HEK293 (cell line): ENCODE results near the gene WDR6.
A peak's percentile ranks its signal among the peaks of the same experiment; 100 is the strongest.

Experiments
- CTCF ChIA-PET: fragments of 350-600 bp; formaldehyde crosslinking; extraction: SDS; loops from one replicate; lab custom pipeline; 2021; ENCODE audit warnings: antibody characterized with exemption; lab: Yijun Ruan, JAX
- POLR2A ChIA-PET: fragments of 300-600 bp; formaldehyde crosslinking; extraction: SDS; loops from one replicate; lab custom pipeline; 2020; ENCODE audit warnings: antibody characterized with exemption, inconsistent platforms; lab: Yijun Ruan, JAX
- H3K27ac ChIP-seq: fragments of 200-500 bp; sonication (Bioruptor generic); 2 replicates; pipeline ENCODE4 v1.5.1; 2014; ENCODE audit warnings: low read depth, low read length, control low read depth, inconsistent platforms; ENCODE audit errors: extremely low read depth
- H3K36me3 ChIP-seq, 2 experiments: fragments of 200-500 bp in 1 of 2; sonication (Bioruptor generic) in 1 of 2; 1 replicate in 1 of 2; 2 replicates in 1 of 2; pipeline ENCODE4 v1.5.1; 2014 to 2017; ENCODE audit warnings: inconsistent platforms in 2 of 2, low read length in 2 of 2; ENCODE audit not compliant: control insufficient read depth in 2 of 2, insufficient read depth in 1 of 2
- H3K4me1 ChIP-seq: fragments of 200-500 bp; sonication (Bioruptor generic); 2 replicates; pipeline ENCODE4 v1.5.1; 2014; ENCODE audit warnings: mild to moderate bottlenecking, low read length, inconsistent platforms; ENCODE audit not compliant: control insufficient read depth, insufficient read depth
- H3K4me3 ChIP-seq: 2 replicates; pipeline ENCODE4 v1.5.1; 2011; ENCODE audit warnings: low read depth, mild to moderate bottlenecking, control low read depth, low read length, moderate library complexity
- H3K9me3 ChIP-seq: fragments of 200-500 bp; sonication (Bioruptor generic); 2 replicates; pipeline ENCODE4 v1.5.1; 2014; ENCODE audit warnings: low read depth, low read length, inconsistent platforms; ENCODE audit not compliant: control insufficient read depth, insufficient read depth
- GLIS1 ChIP-seq: fragments of 450-650 bp; formaldehyde crosslinking; IDR thresholded peaks from 2 replicates; pipeline ENCODE4 v1.5.1; 2016; ENCODE audit warnings: missing biosample characterization, missing genetic modification characterization
- GLIS2 ChIP-seq: fragments of 450-650 bp; formaldehyde crosslinking; IDR thresholded peaks from 2 replicates; pipeline ENCODE4 v1.5.1; 2016; ENCODE audit warnings: missing biosample characterization, missing genetic modification characterization
- OVOL3 ChIP-seq: fragments of 450-650 bp; formaldehyde crosslinking; IDR thresholded peaks from 2 replicates; pipeline ENCODE4 v1.5.1; 2016; ENCODE audit warnings: missing biosample characterization, missing genetic modification characterization
- SALL2 ChIP-seq: fragments of 450-650 bp; formaldehyde crosslinking; IDR thresholded peaks from 2 replicates; pipeline ENCODE4 v1.5.0; 2017; ENCODE audit warnings: missing biosample characterization, mild to moderate bottlenecking, missing genetic modification characterization, borderline replicate concordance
- SP3 ChIP-seq: fragments of 450-650 bp; formaldehyde crosslinking; IDR thresholded peaks from 2 replicates; pipeline ENCODE4 v1.5.1; 2016; ENCODE audit warnings: missing biosample characterization, missing genetic modification characterization
- ZBTB1 ChIP-seq: fragments of 450-650 bp; formaldehyde crosslinking; IDR thresholded peaks from 2 replicates; pipeline ENCODE4 v1.5.1; 2016; ENCODE audit warnings: missing biosample characterization, missing genetic modification characterization
- ZBTB8A ChIP-seq: fragments of 450-650 bp; formaldehyde crosslinking; IDR thresholded peaks from 2 replicates; pipeline ENCODE4 v1.5.1; 2016; ENCODE audit warnings: missing biosample characterization, missing genetic modification characterization
- ZFHX2 ChIP-seq: fragments of 450-650 bp; formaldehyde crosslinking; conservative IDR thresholded peaks from 2 replicates; pipeline ENCODE4 v1.5.1; 2016; ENCODE audit warnings: missing biosample characterization, missing genetic modification characterization
- ZIC2 ChIP-seq: fragments of 450-650 bp; formaldehyde crosslinking; IDR thresholded peaks from 2 replicates; pipeline ENCODE4 v1.5.1; 2016; ENCODE audit warnings: missing biosample characterization, missing genetic modification characterization
- ZNF10 ChIP-seq: fragments of 450-650 bp; formaldehyde crosslinking; IDR thresholded peaks from 2 replicates; pipeline ENCODE4 v1.5.1; 2017; ENCODE audit warnings: missing biosample characterization, missing genetic modification characterization
- ZNF121 ChIP-seq: fragments of 450-650 bp; formaldehyde crosslinking; IDR thresholded peaks from 2 replicates; pipeline ENCODE4 v1.5.1; 2016; ENCODE audit warnings: missing biosample characterization, missing genetic modification characterization
- ZNF157 ChIP-seq: fragments of 450-650 bp; formaldehyde crosslinking; IDR thresholded peaks from 2 replicates; pipeline ENCODE4 v1.5.1; 2016; ENCODE audit warnings: missing biosample characterization, missing genetic modification characterization
- ZNF16 ChIP-seq: fragments of 450-650 bp; formaldehyde crosslinking; IDR thresholded peaks from 2 replicates; pipeline ENCODE4 v1.5.1; 2016; ENCODE audit warnings: low read depth, missing biosample characterization, missing genetic modification characterization
- ZNF18 ChIP-seq: fragments of 450-650 bp; formaldehyde crosslinking; IDR thresholded peaks from 2 replicates; pipeline ENCODE4 v1.5.1; 2016; ENCODE audit warnings: missing biosample characterization, missing genetic modification characterization
- ZNF202 ChIP-seq: fragments of 450-650 bp; formaldehyde crosslinking; IDR thresholded peaks from 2 replicates; pipeline ENCODE4 v1.5.1; 2016; ENCODE audit warnings: missing biosample characterization, missing genetic modification characterization, borderline replicate concordance
- ZNF341 ChIP-seq: fragments of 450-650 bp; formaldehyde crosslinking; IDR thresholded peaks from 2 replicates; pipeline ENCODE4; 2016; ENCODE audit warnings: low read depth, missing biosample characterization, missing genetic modification characterization
- ZNF423 ChIP-seq: fragments of 450-650 bp; formaldehyde crosslinking; IDR thresholded peaks from 2 replicates; pipeline ENCODE4 v1.5.1; 2016; ENCODE audit warnings: missing biosample characterization, missing genetic modification characterization
- ZNF626 ChIP-seq: fragments of 450-650 bp; sonication (Bioruptor Pico); formaldehyde crosslinking; IDR thresholded peaks from 2 replicates; pipeline ENCODE4 v1.5.1; 2018; ENCODE audit warnings: missing biosample characterization, missing genetic modification characterization, inconsistent platforms
- ZNF707 ChIP-seq: fragments of 450-650 bp; formaldehyde crosslinking; IDR thresholded peaks from 2 replicates; pipeline ENCODE4 v1.5.1; 2016; ENCODE audit warnings: missing biosample characterization, missing genetic modification characterization
- TF ChIP-seq, protein P1 (sequence below): fragments of 450-650 bp; formaldehyde crosslinking; IDR thresholded peaks from 2 replicates; pipeline ENCODE4 v1.5.1; 2017; ENCODE audit warnings: missing biosample characterization, missing genetic modification characterization
- TF ChIP-seq, protein P2 (sequence below): fragments of 450-650 bp; formaldehyde crosslinking; IDR thresholded peaks from 2 replicates; pipeline ENCODE4 v1.5.1; 2016; ENCODE audit warnings: missing biosample characterization, missing genetic modification characterization
- TF ChIP-seq, protein P3 (sequence below): fragments of 450-650 bp; formaldehyde crosslinking; IDR thresholded peaks from 2 replicates; pipeline ENCODE4 v1.5.1; 2016; ENCODE audit warnings: missing biosample characterization, missing genetic modification characterization
- TF ChIP-seq, protein P4 (sequence below): fragments of 450-650 bp; formaldehyde crosslinking; IDR thresholded peaks from 2 replicates; pipeline ENCODE4 v1.5.1; 2017; ENCODE audit warnings: missing biosample characterization, missing genetic modification characterization

WDR6 gene

GRCh38 chr3:48997714-48998637 is 9.2 kb upstream of the WDR6 start (continued):
- TF ChIP-seq ZNF202, result no peak
- TF ChIP-seq OVOL3 (tag by site-specific recombination), result no peak
- no peak for TF ChIP-seq ZNF157 (tag by site-specific recombination)
- TF ChIP-seq, protein P1, sequence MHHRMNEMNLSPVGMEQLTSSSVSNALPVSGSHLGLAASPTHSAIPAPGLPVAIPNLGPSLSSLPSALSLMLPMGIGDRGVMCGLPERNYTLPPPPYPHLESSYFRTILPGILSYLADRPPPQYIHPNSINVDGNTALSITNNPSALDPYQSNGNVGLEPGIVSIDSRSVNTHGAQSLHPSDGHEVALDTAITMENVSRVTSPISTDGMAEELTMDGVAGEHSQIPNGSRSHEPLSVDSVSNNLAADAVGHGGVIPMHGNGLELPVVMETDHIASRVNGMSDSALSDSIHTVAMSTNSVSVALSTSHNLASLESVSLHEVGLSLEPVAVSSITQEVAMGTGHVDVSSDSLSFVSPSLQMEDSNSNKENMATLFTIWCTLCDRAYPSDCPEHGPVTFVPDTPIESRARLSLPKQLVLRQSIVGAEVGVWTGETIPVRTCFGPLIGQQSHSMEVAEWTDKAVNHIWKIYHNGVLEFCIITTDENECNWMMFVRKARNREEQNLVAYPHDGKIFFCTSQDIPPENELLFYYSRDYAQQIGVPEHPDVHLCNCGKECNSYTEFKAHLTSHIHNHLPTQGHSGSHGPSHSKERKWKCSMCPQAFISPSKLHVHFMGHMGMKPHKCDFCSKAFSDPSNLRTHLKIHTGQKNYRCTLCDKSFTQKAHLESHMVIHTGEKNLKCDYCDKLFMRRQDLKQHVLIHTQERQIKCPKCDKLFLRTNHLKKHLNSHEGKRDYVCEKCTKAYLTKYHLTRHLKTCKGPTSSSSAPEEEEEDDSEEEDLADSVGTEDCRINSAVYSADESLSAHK (tag by site-specific recombination), result no peak
- TF ChIP-seq ZNF10, result no peak
- TF ChIP-seq ZNF341 (tag by site-specific recombination), result peak; percentile 40; the same call in 1 of the 2 replicates
- no peak for TF ChIP-seq GLIS2 (tag by site-specific recombination)
- TF ChIP-seq, protein P2, sequence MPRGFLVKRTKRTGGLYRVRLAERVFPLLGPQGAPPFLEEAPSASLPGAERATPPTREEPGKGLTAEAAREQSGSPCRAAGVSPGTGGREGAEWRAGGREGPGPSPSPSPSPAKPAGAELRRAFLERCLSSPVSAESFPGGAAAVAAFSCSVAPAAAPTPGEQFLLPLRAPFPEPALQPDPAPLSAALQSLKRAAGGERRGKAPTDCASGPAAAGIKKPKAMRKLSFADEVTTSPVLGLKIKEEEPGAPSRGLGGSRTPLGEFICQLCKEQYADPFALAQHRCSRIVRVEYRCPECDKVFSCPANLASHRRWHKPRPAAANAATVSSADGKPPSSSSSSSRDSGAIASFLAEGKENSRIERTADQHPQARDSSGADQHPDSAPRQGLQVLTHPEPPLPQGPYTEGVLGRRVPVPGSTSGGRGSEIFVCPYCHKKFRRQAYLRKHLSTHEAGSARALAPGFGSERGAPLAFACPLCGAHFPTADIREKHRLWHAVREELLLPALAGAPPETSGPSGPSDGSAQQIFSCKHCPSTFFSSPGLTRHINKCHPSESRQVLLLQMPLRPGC (tag by site-specific recombination), result no peak
- no peak for TF ChIP-seq ZNF626 (tag by site-specific recombination)
- TF ChIP-seq ZNF16 (tag by site-specific recombination), result no peak
- no peak for TF ChIP-seq SALL2 (tag by site-specific recombination)
- peak; percentile 41 for TF ChIP-seq ZFHX2 (tag by site-specific recombination)
- TF ChIP-seq, all 188 proteins: peak for 7

DNA sequence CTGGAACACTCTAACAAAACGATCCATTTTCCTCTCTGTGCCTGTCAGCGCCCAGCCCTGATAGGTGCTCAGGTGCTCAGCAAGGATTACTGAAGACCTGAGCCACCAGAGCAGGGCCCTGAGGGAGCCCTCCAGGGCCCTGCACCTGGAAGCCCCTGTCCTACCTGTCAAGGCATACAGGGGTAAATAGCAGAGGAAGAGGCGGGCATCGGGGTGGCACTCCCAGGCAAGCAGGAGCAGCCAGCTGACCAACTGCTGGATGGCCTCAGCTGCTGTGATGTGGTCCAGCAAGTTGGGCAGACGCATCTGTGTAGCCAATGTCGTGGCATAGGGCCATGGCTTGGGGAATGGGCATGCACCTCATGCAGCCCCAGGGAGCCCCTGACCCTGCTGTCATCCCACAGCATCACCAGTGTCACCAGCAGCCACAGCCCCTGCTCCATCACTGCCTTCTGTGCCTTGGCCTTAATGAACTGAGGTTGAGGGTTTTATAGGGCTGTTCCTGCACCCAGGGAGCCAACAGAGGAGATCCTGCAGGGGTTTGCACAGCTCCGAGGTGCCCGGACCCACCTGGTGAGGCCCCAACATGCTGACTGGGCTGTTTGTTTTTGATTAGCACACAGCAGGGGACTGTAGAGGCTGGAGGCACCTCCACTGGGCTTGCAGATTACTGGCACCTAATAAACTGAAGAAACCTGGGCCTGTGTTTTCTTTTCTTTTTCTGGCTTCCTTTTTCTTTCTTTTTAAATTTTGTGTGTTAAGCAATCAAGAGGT is 7.9 kb upstream of the WDR6 start:
- POLR2A ChIA-PET, result interaction anchor here (5.6 kb wide), 1 partner anchor 8 kb away, joined by 34 read pairs; the partner anchor contains the start of gene WDR6
- CTCF ChIA-PET, result interaction anchor here (1.7 kb wide), 1 partner anchor 11 kb away, joined by 5 read pairs; no protein-coding TSS in a partner anchor
- peak overlapping the region; percentile 52 for H3K27ac ChIP-seq
- TF ChIP-seq, protein P3, sequence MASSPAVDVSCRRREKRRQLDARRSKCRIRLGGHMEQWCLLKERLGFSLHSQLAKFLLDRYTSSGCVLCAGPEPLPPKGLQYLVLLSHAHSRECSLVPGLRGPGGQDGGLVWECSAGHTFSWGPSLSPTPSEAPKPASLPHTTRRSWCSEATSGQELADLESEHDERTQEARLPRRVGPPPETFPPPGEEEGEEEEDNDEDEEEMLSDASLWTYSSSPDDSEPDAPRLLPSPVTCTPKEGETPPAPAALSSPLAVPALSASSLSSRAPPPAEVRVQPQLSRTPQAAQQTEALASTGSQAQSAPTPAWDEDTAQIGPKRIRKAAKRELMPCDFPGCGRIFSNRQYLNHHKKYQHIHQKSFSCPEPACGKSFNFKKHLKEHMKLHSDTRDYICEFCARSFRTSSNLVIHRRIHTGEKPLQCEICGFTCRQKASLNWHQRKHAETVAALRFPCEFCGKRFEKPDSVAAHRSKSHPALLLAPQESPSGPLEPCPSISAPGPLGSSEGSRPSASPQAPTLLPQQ (tag by site-specific recombination), result 0 out of 2 replicates have a peak, but pooled peaks have one; percentile 43
- TF ChIP-seq OVOL3 (tag by site-specific recombination) (no peak), ZBTB8A (tag by site-specific recombination) (peak; percentile 53), ZIC2 (tag by site-specific recombination) (peak; percentile 99), ZNF18 (tag by site-specific recombination) (no peak), ZNF423 (peak; percentile 94), GLIS1 (tag by site-specific recombination) (peak; percentile 96), SP3 (tag by site-specific recombination) (no peak), ZNF341 (tag by site-specific recombination) (peak; percentile 31; the same call in 1 of the 2 replicates), ZBTB1 (no peak), ZNF707 (tag by site-specific recombination) (no peak), ZNF121 (tag by site-specific recombination) (no peak)
- TF ChIP-seq, protein P4, sequence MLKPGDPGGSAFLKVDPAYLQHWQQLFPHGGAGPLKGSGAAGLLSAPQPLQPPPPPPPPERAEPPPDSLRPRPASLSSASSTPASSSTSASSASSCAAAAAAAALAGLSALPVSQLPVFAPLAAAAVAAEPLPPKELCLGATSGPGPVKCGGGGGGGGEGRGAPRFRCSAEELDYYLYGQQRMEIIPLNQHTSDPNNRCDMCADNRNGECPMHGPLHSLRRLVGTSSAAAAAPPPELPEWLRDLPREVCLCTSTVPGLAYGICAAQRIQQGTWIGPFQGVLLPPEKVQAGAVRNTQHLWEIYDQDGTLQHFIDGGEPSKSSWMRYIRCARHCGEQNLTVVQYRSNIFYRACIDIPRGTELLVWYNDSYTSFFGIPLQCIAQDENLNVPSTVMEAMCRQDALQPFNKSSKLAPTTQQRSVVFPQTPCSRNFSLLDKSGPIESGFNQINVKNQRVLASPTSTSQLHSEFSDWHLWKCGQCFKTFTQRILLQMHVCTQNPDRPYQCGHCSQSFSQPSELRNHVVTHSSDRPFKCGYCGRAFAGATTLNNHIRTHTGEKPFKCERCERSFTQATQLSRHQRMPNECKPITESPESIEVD, result peak; percentile 45; the same call in 1 of the 2 replicates
- no peak overlapping the region for H3K4me3 ChIP-seq
- peaks cover 13% of the 10 kb centered on the region for H3K4me1 ChIP-seq
- no peaks in the 10 kb centered on the region for H3K9me3 ChIP-seq
- H3K36me3 ChIP-seq, result peaks cover 0 to 12% of the 10 kb centered on the region in 2 experiments; a peak in 2 of 3 replicates
